ENCODE measurements around the gene FBXO39.
"Not testable (repeated sequence)": the region's sequence is repeated elsewhere in the genome, so short reads cannot be mapped to it uniquely, and the experiment has no call there.

FBXO39 gene

GRCh38 chr17:6775871-6776405, at the start of gene FBXO39:
TSS of gene FBXO39 (plus strand) at chr17:6776215. CDS start at chr17:6779869, 3,654 bp downstream.
- no peak for DNase-seq

DNA sequence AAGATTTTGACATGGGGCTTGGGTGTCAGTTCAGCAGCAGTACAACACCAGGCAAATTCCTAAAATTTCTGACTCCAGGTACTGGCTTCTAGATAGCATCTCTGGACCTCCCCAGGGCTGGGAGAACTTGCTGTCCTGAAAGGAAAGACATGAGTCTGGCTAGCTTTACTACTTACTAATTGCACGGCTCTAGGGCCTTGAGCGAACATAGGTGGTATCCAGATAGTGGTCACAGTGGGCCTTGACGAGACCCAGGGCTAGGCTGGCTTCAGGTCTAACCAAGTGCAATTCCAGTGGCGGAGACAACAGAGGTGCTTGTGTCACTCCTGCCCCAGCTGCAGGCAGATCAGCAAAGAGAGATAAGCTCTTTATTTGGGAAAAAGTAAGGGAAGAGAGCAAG, 46.5 kb upstream of the FBXO39 start:
- no peak for DNase-seq

- DNase-seq, result not testable (repeated sequence)
Measured at GRCh38 chr17:6746665-6747064, 29.4 kb upstream of the FBXO39 start.

DNA sequence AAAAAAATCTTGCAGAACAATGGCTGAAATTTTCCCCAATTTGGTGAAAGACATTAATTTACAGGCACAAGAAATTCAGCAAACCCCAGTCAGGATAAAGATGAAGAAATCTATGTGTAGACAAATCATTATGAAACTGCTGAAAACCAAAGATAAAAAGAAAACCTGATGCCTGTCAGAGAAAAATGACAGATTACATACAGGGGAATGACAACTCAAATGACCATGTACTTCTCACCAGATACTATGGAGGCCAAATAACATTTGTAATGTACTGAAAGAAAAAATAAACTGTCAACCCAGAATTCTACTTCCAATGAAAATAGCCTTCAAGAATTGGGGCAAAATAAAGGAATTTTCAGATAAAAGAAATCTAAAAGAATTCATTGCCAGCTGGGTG, 27.4 kb upstream of the FBXO39 start:
- DNase-seq, result no peak

- DNase-seq, result no peak
Measured at GRCh38 chr17:6749519-6749918, 26.5 kb upstream of the FBXO39 start.

DNA sequence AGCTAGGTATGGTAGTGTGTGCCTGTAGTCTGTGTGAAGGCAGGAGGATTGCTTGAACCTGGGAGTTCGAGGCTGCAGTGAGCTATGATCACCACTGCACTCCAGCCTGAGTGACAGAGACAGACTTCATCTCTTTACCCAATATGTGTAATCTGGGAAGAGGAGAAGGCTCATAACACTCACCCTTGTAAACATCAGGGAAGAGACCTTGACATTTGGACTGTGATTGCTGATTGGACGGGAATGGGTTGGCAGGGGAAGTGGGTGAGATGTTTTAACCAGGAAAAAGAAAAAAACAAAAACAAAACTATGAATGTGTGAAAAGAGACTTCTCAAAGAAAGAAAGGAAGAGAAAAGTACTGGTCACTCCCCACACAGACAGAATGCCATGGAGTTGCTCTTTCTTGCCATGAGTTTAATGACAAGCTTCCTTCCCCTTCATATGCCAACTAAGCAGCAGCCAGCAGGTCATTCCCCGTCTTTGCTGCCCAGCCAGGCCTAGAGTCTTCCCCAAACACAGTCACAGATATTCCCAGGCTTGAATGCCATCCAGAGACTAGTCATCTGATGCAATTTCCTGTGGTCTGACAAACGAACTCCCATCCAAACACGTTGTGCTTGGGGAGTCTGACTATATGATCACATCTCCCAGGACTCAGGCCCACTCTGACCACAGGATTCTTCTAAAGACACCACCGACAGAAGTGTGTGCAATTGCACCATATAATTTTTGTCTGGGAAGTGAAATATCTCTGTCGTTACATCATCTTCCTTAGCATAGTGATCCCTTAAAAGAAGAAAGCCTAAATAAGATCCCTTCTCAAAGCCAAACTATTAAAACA, 23.7 kb upstream of the FBXO39 start:
- no peak for DNase-seq

DNA sequence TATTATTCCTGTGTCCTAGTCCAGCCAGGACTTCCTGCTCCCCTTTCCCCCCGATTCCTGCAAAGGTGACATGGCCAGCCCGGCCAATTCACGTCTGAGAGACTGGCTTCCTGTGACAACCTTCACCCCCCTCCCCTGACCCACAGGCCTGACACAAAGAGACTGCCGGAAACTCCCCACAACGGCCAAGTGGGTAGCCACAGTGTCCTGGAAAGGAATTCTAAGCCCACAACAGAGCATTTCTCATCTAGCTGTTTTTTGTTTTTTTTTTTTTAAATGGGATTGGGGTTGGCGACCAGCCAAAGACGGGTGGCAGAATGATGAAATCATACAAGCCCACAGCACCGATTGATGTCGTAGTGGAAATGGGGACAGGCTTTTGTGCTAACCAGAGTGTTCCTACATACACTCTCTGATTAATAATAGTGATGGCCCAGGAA, 23.0 kb upstream of the FBXO39 start:
- DNase-seq, result peak in 5 of 6 experiments; percentile 7 to 33 (median 14)

- DNase-seq, result no peak
Measured at GRCh38 chr17:6753546-6753945, 22.5 kb upstream of the FBXO39 start.

- DNase-seq, result no peak
Measured at GRCh38 chr17:6755281-6755680, 20.7 kb upstream of the FBXO39 start.

DNA sequence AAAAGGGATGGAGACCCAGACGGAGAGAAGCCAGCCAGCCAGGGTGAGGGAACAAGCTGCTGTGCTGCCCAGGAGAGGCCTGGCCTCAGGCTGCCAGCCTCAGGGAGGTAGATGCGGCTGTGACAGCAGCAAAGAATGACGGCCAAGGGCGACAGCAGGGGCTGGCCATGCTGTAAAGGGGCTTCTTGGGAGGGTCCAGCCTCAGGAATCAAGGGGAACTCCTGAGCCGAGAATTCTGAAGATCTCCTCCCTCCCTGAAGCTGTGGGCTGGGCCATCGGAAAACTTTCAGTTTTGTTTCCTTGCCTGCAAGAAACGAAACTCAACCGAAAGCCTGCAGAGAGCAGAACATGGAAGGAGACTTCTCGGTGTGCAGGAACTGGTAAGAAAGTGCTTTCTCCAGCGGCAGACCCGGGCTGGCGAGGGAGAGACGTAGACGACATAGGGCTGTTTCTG, 20.3 kb upstream of the FBXO39 start, which contains the start of gene XAF1:
XAF1 (plus strand) TSS at position 316 of the 454 bp plus-strand sequence; CDS start at position 349, 33 bp downstream.
- DNase-seq, result peak in 5 of 6 experiments; percentile 19 to 65 (median 39)

DNA sequence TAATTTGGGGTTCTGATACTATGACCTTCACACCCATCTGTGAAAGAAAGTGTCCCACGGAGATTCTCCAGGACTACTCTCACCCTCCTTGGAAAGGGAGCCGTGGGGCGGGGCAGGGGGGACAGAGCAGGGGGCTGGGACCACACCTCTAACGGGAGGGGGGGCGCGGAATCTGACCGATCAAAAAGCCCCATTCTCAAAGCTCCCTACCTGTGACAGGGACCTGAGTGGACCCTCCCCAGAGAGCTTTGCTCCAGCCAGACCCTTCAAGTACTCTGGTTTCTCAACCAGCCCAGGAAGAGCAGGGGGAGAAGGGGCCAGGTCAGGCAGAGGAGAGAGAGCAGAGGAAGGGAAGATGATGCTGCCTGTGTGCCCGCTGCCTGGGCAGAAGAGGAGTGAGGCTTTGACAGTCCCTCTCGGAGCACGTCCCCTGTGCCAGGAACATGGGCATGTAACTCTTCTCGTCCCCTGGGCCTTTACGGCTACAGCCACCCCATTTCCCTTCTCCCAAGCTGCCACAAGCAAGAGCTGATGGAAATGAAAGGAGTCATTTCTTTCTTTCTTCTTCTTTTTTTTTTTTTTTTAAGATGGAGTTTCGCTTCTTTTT, 19.5 kb upstream of the FBXO39 start:
- no peak for DNase-seq

DNA sequence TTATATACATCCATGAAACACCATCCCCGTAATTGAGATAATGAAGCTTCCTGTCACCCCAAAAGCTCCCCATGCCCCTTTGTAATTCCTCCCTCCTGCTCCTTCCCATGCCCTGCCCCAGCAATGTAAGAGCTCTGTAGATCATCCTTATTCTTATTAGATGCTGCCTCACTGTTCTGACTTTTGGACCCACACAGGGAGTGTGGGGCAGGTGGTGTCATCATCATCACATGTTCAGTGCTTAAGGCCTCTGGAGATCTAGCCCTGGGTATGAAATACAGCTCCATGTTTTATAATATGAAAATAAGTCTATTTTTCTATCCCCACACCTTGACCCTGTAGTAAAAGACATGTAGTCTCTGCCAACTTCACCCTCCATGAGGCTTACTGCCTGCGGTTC, 18.3 kb upstream of the FBXO39 start:
- no peak for DNase-seq

DNA sequence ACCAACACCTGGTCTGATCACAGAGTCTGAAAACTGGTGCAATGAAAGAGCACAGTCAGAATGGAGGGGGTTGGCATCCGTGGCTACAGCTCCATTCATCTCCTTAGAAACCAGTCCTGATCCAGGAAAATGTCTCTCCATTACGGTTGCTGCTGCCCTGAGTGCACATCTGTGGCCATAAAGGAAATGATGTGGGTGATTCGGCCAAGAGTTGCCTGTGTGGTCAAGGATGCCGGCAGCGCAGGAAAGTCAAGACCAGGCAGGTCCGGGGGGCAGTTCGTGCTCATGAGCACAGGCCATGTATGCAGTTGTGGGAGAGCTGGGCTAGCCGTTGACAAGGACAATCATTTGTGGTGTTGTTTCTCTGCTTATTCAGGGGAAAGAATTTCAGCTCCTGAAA, 14.2 kb upstream of the FBXO39 start:
- DNase-seq, result no peak

- DNase-seq, result no peak
Measured at GRCh38 chr17:6768447-6768846, 7.6 kb upstream of the FBXO39 start.

GRCh38 chr17:6772016-6772415, 4.0 kb upstream of the FBXO39 start:
- DNase-seq, result no peak

GRCh38 chr17:6774906-6775305, 1.1 kb upstream of the FBXO39 start:
- DNase-seq, result not testable (repeated sequence)

DNA sequence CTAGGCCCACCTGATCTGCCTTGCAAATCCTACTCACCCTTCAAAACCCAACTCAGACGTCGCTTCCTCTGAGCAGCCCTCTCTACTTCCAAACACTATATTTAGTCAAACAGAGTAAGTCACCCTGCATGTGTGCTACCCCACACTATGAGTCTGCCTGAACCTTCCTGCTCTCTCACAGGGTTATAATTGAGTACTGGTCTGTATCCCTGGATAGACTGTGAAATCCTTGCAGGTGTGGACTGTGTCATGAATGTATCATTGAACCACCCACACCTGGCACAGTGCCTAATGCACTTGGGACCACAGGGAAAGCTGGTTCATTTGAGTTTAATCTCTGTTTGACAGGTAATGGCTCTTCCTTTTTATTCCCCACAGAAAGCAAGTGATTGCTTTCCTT, 3.4 kb downstream of the FBXO39 start:
- no peak for DNase-seq

GRCh38 chr17:6780001-6780400, 4.0 kb downstream of the FBXO39 start:
- DNase-seq, result no peak

- no peak for DNase-seq
Measured at GRCh38 chr17:6780886-6781285, 4.9 kb downstream of the FBXO39 start.

DNA sequence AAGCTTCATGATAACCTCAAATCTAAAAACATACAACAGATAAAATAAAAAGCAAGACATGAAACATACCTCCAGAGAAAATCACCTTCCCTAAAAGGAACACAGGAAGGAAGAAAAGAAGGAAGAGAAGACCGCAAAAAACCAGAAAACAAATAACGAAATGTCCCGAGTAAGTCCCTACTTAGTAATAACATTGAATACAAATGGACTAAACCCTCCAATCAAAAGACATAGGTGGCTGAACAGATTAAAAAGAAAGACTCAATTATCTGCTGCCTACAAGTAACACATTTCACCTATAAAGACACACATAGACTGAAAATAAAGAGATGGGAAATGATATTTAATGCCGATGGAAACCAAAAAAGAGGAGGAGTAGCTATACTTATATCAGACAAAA, 6.2 kb downstream of the FBXO39 start:
- DNase-seq, result no peak

DNA sequence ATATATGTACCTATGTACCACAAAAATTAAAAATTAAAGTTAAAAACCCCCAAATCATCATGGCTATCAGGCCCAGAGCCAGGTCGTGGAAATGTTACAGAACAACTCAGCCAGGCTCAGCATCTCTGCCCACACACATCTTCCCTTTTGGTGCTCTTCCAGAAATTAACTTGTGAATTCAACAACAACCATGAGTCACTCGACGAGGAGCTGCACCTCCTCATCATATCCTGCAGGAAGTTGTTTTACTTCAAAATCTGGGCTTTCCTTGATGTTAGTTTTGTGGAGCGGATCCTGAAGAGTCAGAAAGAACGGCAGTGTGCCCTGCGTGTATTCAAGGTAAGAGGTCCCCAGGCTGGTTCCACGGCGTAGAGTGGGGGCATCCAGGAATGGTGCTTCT, 10.6 kb downstream of the FBXO39 start:
- no peak for DNase-seq

- DNase-seq, result no peak
Measured at GRCh38 chr17:6787081-6787693, 11.2 kb downstream of the FBXO39 start.

DNA sequence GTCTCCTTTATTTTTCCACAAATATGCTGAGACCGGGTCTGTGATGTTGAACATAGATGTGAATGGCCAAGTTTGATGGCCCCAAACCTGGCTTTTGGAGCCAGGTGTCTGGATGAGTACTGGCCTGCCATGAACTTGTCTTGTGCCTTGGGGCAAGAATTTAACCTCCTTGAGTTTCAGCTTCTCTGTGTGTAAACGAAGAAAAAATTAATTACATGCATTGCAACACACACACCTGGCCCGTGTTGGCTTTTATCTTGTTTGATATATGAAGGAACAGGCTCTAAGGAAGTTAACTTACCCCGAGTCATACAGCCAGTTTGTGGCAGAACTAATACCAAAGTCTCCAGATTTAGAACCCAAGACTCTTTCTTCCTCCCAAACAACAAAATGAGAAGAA, 13.1 kb downstream of the FBXO39 start:
- DNase-seq, result no peak
